Panc1 (cell line): ENCODE data around the gene ZDHHC14. TPM values are rescaled to one million over a fixed set of nuclear protein-coding genes. Genes with fewer than 3 reads are reported as not detected.

Source experiments
- ATAC-seq: fragments of 200-7000 bp; cut with Tn5 transposase; 2 replicates; pipeline ENCODE4 v1.9.1; 2020; ENCODE audit warnings: mild to moderate bottlenecking, moderate library complexity
- BruUV-seq: library from RNA; stranded (reverse); fragments of 400-500 nt; replicated peaks from 2 replicates; lab custom pipeline; 2021; lab: Mats Ljungman, UMichigan
- CTCF ChIA-PET: fragments of 300-600 bp; sonication (Branson Sonifier 250); formaldehyde crosslinking; loops from one replicate; lab custom pipeline; 2022; ENCODE audit warnings: antibody characterized with exemption; lab: Charles Lee
- POLR2A ChIA-PET: fragments of 300-600 bp; sonication (Branson Sonifier 250); formaldehyde crosslinking; loops from one replicate; lab custom pipeline; 2022; ENCODE audit warnings: antibody characterized with exemption; lab: Charles Lee
- DNase-seq: peaks from one replicate; pipeline ENCODE4 v3.0.0-alpha.2; 2010; ENCODE audit warnings: low read depth, low spot score
- H3K27ac ChIP-seq: 2 replicates; pipeline ENCODE4 v1.5.1; 2011; ENCODE audit warnings: mild to moderate bottlenecking, low read length, inconsistent platforms
- H3K27me3 ChIP-seq: fragments of 200-500 bp; sonication (Bioruptor generic); 2 replicates; pipeline ENCODE4 v1.6.0; 2014; ENCODE audit warnings: low read length, inconsistent platforms; ENCODE audit not compliant: control insufficient read depth, insufficient read depth
- H3K36me3 ChIP-seq: fragments of 200-500 bp; sonication (Bioruptor generic); 2 replicates; pipeline ENCODE4 v1.5.1; 2014; ENCODE audit warnings: inconsistent platforms, mild to moderate bottlenecking, low read length, moderate library complexity; ENCODE audit not compliant: control insufficient read depth, insufficient read depth
- H3K4me1 ChIP-seq: 2 replicates; pipeline ENCODE4 v1.5.1; 2011; ENCODE audit warnings: inconsistent platforms, mild to moderate bottlenecking, low read length, moderate library complexity; ENCODE audit not compliant: control insufficient read depth, insufficient read depth
- H3K4me3 ChIP-seq, 2 experiments: 2 replicates each; pipeline ENCODE4 v1.5.1; 2011 to 2012; ENCODE audit warnings: low read depth in 2 of 2, low read length in 2 of 2, mild to moderate bottlenecking in 2 of 2, inconsistent platforms in 1 of 2, moderate library complexity in 1 of 2
- H3K9me3 ChIP-seq: fragments of 200-500 bp; sonication (Bioruptor generic); 2 replicates; pipeline ENCODE4 v1.5.1; 2014; ENCODE audit warnings: low read depth, mild to moderate bottlenecking, inconsistent platforms, low read length, moderate library complexity; ENCODE audit not compliant: control insufficient read depth, insufficient read depth
- CTCF ChIP-seq: fragments of 450-650 bp; IDR thresholded peaks from 2 replicates; pipeline ENCODE4 v1.5.1; 2017; ENCODE audit warnings: mild to moderate bottlenecking
- POLR2AphosphoS5 ChIP-seq: IDR thresholded peaks from 2 replicates; pipeline ENCODE4 v1.6.1; 2012; ENCODE audit warnings: mild to moderate bottlenecking, low read depth, low read length, moderate library complexity
- REST ChIP-seq, 2 experiments: IDR thresholded peaks; 2 replicates each; pipeline ENCODE4 v1.6.1; 2011 to 2012; ENCODE audit warnings: low read depth in 2 of 2, control low read depth in 1 of 2, low read length in 1 of 2, mild to moderate bottlenecking in 1 of 2, moderate library complexity in 1 of 2; ENCODE audit not compliant: insufficient read depth in 1 of 2
- TCF7L2 ChIP-seq: IDR thresholded peaks from 2 replicates; pipeline ENCODE4 v1.6.1; 2011; ENCODE audit warnings: mild to moderate bottlenecking, low read depth, low read length, inconsistent platforms
- in situ Hi-C: cut with HindIII; loops from 2 replicates; pipeline ENCODE4 v1.10.0; 2016; ENCODE audit warnings: low sequenced_read_pairs, low pct_unique_long_range_greater_than_20kb
- intact Hi-C: fragments of 100-400 bp; cut with micrococcal nuclease; formaldehyde crosslinking; loops from one replicate; pipeline ENCODE4 v1.10.0; 2022; ENCODE audit not compliant: unreplicated experiment
- total RNA-seq: library from RNA; stranded (reverse); gene quantifications from one replicate; pipeline ENCODE4 v1.2.1, GENCODE V29; 2021; ENCODE audit not compliant: unreplicated experiment

ZDHHC14 gene
- total RNA-seq, 1 experiment from 2014 or later, result 19.9 TPM

- ATAC-seq (no peak), DNase-seq (no peak)
- no peak for TF ChIP-seq POLR2AphosphoS5
- no peak for TF ChIP-seq CTCF
- TF ChIP-seq REST (IDR thresholded peaks at IDR 0.05; ENCODE audit: insufficient read depth in 1 of 2, low read depth in 2 of 2, low read length in 1 of 2), result no peak
- no peak for TF ChIP-seq TCF7L2
- H3K27ac ChIP-seq, result no peak overlapping the region
- H3K36me3 ChIP-seq, result no peaks in the 10 kb centered on the region
- POLR2A ChIA-PET, result no interaction called here
- no peak overlapping the region for H3K4me3 ChIP-seq
- in situ Hi-C loops, result no loop called here
- CTCF ChIA-PET, result no interaction called here
- no peaks in the 10 kb centered on the region for H3K27me3 ChIP-seq
- intact Hi-C loops, result no loop called here
- peaks cover 4% of the 10 kb centered on the region; the same call in 1 of the 2 replicates for H3K4me1 ChIP-seq
- no peaks in the 10 kb centered on the region for H3K9me3 ChIP-seq
- BruUV-seq, result no TSS peak
These were observed 303.8 kb downstream of the ZDHHC14 start for GRCh38 chr6:157684620-157685299.

DNA sequence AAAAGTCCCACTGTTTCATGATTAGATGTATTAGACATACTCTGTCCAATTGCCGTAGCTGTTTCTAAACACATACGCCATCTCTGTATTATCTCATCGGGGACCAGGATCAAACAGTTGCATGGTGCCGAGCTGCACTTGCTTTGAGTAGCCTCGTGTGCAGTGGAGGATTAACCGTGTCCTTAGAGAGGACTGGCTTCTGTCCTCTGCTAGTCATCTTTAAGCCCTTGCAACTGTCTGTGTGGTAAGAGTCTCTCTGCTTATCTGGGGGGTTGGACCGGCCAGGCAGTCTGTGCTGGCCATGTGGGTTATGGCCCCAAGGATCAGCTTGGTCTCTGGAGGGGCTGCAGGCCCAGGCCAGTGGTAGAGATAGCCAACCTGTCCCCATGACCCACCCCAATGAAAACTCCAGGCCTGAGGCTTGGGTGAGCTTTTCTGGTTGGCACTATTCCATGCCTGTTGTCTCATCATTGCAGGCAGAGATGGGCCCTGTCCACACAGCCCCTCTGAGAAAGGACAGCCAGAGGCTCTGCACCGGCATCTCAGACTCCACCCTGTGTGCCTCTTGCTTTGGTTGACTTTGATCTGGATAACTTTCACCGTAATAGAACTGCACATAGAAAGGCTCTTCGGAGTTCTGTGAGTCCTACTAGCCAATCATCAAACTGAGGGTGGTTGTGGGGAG is 304.7 kb downstream of the ZDHHC14 start:
- BruUV-seq, result no TSS peak
- intact Hi-C loops (no loop called here), in situ Hi-C loops (no loop called here)
- ChIA-PET CTCF (interaction anchor here (0.5 kb wide), 1 partner anchor 332 kb away, joined by 3 read pairs; no protein-coding TSS in a partner anchor), POLR2A (no interaction called here)
- H3K4me3 ChIP-seq, result no peak overlapping the region
- TF ChIP-seq POLR2AphosphoS5 (no peak), CTCF (no peak), REST (IDR thresholded peaks at IDR 0.05; ENCODE audit: insufficient read depth in 1 of 2, low read depth in 2 of 2, low read length in 1 of 2) (no peak), TCF7L2 (no peak)
- H3K4me1 ChIP-seq, result peaks cover 4% of the 10 kb centered on the region; the same call in 1 of the 2 replicates
- H3K27ac ChIP-seq, result no peak overlapping the region
- DNase-seq (no peak), ATAC-seq (no peak)
- no peaks in the 10 kb centered on the region for H3K27me3 ChIP-seq
- no peaks in the 10 kb centered on the region for H3K36me3 ChIP-seq
- no peaks in the 10 kb centered on the region for H3K9me3 ChIP-seq
